ENCODE data around the gene HSPA9. TPM values are rescaled to one million over a fixed set of nuclear protein-coding genes. Genes with fewer than 3 reads are reported as not detected.

HSPA9 gene
- total RNA-seq, result 100 to 1,000 TPM; 520 to 523 TPM

DNA sequence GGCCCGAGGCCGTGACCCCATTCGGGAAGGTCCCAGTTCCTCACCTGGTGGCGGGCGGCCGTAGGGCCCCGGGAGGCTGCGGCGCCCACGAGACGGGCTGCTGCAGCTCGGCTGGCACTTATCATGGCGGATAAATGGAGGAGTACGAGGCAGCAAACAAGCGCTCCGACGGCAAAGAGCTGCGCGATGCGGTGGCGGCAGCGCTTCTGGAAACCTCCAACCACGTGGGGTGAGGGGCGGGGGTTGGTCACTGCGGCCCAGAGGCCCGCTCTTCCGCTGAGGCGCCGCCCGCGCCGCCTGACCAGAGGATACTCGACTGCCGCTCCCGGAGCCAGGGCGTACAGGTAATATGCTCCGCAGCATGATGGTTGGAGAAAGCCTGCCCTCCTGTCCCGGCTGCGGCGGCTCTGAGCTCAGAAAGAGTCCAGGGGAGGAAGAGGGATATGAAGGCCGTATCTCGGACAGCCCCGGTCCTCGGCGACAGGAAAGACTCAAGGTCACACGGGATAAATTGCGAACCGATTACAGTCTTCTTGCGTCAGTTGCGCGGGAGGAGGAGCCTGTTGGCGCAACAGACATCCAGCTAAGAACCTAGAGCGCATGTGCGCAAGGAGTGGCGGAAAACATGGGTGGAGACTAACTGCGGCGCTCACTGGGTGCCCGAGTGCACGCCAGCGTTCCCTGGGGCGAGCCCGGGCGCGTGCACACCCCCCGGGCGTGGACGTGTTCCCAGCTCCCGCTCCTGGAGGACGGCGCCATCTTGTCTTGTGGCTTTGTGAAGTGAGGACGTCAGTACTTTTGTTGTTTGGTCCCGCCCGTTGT, at the start of gene HSPA9:
HSPA9 (minus strand) TSS at position 208 of the 822 bp plus-strand sequence; CDS start at position 125, 83 bp downstream.
- ChIA-PET CTCF (interaction anchor here (0.8 to 1.8 kb wide), 5 partner anchors 9 to 110 kb away, joined by 3 to 6 read pairs (median 4); partner anchors contain the start of genes EGR1 and ETF1), POLR2A (interaction anchor here (0.5 to 2.9 kb wide), 7 partner anchors 9 to 1002 kb away, joined by 3 to 27 read pairs (median 5); partner anchors contain the start of genes ETF1 and SIL1)

DNA sequence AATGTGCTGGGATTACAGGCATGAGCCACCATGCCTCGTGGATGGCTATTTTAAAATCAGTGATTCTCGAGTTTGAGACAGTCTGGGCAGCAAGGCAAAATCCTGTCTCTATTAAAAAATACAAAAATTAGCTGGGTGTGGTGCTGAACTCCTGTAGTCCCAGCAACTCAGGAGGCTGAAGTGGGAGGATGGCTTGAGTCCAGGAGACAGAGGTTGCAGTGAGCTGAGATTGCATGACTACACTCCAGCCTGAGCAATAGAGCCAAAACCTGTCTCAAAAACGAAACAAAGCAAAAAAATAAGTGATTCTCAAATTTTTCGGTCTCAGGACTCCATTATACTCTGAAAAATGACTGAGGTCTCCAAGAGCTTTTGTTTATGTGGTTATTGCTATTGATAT, 47.9 kb upstream of the HSPA9 start:
- ChIA-PET CTCF (no interaction called here), POLR2A (interaction anchor here (0.6 kb wide), 1 partner anchor 70 kb away, joined by 7 read pairs; no protein-coding TSS in a partner anchor)

- ChIA-PET POLR2A (no interaction called here), CTCF (no interaction called here)
Measured at GRCh38 chr5:138622051-138622450, 46.9 kb upstream of the HSPA9 start.

GRCh38 chr5:138620663-138621224, 45.5 kb upstream of the HSPA9 start:
- CTCF ChIA-PET, result no interaction called here

DNA sequence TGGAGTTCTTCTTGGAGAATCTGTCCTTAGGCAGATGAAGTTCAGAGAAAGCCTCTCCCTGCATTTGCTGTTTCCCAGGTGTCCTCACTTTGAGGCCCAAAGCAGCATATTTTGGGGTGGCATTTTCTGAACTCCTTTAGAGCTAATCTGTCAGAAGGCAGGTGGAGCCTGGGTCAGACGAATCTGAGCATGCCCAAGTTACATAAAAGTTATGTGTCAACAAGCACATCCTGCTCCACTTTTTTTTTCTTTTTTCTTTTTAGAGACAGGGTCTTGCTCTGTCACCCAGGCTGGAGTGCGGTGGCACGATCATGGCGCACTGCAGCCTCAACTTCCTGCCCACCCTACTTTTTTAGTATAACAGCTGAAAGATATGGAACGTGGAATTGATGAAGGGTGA, 41.3 kb upstream of the HSPA9 start:
- ChIA-PET POLR2A (no interaction called here), CTCF (no interaction called here)

More at GRCh38 chr5:138620663-138621224, 45.5 kb upstream of the HSPA9 start:
- POLR2A ChIA-PET, result no interaction called here

DNA sequence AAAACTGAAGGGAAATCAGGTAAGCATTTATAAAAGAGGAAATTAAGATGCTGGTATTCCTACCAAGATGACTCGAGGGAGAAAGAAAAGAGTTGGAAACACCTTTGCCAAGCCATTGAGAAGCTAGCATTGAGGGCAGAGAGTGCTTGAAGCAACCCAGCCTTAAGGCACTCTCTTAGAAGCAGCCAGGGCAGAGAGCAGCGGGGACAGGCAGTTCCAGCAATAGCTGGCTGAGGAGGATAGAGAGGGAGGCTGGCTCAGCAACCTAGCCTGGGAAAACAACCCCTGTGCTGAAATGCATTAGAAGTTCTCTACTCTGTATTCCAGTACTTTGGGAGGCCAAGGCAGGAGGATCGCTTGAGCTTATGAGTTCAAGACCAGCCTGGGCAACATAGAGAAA, 40.3 kb upstream of the HSPA9 start:
- ChIA-PET CTCF (interaction anchor here (0.8 to 1.1 kb wide), 2 partner anchors 14 kb away, joined by 3 read pairs; no protein-coding TSS in a partner anchor), POLR2A (no interaction called here)

DNA sequence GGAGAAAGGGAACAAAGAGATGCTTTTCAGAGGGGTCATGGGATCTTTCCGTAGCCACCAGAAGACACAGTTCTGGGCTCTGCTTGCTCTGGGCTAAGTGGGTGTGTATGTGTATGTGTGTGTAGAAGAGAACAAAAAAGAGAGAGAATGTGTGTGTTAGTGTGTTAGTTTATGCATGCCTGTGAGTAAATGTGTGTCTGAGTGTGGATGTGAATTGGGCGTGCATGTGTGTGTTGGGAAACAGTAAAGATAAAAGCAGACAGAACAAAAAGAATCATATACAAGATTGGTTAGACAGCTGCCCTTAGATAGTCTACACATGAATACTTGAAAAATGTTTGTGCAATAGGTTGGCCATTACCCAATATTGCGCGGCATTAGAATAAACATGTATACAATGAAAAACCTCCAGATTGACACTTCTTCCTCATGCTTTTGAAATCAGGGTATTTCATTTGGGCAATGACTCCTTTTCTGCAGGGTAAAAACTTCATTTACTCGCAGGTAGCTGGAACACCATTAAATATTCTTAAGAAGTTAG, 36.5 kb upstream of the HSPA9 start:
- POLR2A ChIA-PET, result no interaction called here
- CTCF ChIA-PET, result no interaction called here

DNA sequence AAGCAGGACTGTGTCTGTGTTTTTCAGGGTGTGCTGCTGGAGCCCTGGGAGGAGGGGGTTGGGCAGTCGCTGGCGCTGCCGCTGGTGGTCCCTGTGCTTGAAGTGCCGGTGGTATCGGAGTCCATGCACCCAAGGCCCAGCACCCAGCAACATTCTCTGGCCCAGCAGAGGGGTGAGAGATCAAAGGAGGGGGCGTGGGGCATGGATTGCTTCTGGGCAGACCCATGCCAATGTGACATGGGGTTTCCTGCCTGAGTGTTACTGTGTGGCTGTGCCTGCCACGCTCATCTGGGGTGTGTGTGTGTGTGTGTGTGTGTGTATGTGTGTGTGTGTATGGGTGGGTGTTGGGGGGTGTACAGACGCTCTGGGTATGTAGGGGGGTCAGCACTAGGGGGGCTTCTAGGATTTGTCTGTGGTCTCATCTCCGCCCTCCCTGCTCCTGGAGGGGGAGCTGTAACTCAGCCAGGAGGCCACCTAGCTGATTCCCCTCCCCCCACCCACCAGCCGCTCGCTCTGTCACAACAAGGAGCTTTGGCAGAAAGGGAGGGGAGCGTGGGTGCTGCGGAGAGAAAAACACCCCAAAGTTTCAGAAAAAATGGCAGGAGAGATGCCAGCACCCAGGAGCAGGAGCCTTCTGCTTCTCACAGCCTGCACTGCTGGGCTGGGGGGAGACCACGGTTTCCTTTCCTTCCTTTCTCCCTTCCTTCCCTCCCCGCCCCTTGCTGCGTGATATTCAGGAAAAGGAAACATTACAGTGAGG, 35.9 kb upstream of the HSPA9 start:
- CTCF ChIA-PET, result no interaction called here

GRCh38 chr5:138610415-138610917, 35.3 kb upstream of the HSPA9 start:
- CTCF ChIA-PET, result no interaction called here

More for the DNA sequence above, 35.9 kb upstream of the HSPA9 start:
- POLR2A ChIA-PET, result no interaction called here

GRCh38 chr5:138606378-138607064, 31.3 kb upstream of the HSPA9 start:
- CTCF ChIA-PET, result interaction anchor here (1.5 kb wide), 1 partner anchor 27 kb away, joined by 3 read pairs; no protein-coding TSS in a partner anchor
- POLR2A ChIA-PET, result no interaction called here

More at GRCh38 chr5:138610415-138610917, 35.3 kb upstream of the HSPA9 start:
- POLR2A ChIA-PET, result no interaction called here

DNA sequence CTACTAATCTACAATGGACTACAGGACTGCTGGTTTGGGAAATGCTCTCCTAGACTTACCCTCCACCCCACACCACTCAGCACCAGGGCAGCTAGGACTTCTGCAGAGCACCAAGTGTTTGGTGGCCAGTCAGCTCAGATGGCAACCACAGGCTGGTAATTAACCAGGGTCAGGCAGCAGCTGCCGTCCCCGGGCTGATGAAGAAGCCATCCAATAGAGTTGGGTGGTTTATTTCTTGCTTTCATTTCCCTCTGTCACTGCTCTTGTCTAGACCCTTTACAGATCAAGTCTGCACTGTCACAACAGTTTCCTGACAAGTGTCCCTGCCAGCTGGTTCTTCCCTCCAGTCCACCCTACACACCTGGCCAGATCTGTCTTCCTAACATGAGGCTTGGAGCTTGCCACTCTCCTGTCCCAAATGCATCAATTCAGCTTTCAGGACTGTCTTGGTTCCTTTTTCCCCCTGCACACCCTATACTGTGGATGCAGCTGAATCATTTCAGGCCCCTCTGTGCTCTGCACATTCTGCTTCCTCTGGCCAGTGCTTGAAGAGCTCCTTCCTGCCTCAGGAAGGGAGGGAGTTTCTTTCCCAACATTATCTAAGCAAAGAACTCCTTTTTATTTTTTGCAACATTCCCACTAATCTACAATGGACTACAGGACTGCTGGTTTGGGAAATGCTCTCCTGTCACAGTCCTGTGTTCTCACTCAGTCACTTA, 30.2 kb upstream of the HSPA9 start:
- ChIA-PET POLR2A (interaction anchor here (0.6 kb wide), 1 partner anchor 1105 kb away, joined by 4 read pairs; no protein-coding TSS in a partner anchor), CTCF (interaction anchor here (0.6 to 1.5 kb wide), 3 partner anchors 26 to 155 kb away, joined by 3 to 5 read pairs (median 3); no protein-coding TSS in a partner anchor)

DNA sequence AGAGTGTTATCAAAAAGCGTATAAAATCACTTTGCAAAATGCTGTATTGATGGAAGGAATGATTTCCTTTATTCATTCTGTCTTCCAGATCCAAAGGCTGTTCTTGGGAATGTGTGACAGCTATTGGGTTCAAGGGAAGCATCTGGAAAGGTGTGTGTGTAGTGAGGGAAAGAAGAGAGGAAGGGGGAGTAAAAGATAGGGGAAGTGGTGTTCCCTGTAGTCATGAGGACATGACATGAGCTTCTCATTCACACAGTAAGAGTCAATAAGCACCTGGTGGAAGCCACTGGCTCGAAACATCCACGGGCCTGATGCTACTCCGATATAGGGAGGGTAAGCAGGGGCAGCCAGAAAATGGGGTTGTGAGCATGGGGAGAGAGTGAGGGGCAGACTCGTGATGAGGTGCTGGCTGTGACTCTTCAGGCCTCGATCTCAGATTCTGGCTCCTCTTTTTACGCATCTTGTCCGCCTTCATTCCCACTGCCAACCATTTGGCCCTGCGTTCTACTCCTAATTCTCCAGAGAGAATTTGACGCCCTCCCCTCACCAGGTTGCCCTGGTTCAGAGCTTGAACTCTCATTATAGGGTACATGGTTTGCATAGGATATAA, 29.1 kb upstream of the HSPA9 start:
- ChIA-PET POLR2A (no interaction called here), CTCF (interaction anchor here (0.6 kb wide), 1 partner anchor 46 kb away, joined by 3 read pairs; no protein-coding TSS in a partner anchor)

- POLR2A ChIA-PET, result no interaction called here
- CTCF ChIA-PET, result no interaction called here
Measured at GRCh38 chr5:138603249-138603920, 28.2 kb upstream of the HSPA9 start.

DNA sequence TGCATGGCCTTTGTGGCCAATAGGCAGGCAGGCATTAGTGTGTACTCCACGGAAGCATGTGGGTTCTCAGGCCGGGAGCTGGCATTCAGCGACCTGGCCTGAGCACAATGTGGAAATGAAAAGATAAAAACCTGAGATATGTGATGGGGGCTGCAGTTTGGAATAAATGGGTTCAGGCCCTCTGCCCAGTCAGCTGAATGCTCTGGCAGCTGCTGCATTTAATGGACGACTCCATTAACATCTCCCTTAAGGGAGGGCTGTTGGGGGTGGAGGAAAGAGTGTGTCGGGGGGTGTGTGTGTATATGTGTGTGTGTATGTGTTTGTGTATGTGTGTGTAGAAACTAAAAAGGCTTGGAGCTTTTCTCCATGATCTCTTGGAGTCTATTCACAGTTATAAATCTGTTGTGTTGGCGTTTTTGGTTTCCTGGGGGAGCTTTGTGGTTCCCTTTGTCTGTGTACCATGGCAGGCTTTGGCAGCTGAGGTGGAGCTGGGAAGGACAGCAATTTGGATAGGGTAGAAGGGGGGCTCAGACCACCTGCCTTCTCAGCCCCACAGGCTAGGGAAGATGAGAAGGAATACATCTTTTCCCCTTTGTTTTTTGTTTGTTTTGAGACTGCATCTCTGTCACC, 27.3 kb upstream of the HSPA9 start:
- ChIA-PET CTCF (interaction anchor here (0.9 kb wide), 2 partner anchors 27 to 31 kb away, joined by 3 read pairs; partner anchors contain the start of gene HSPA9), POLR2A (no interaction called here)

- POLR2A ChIA-PET, result interaction anchor here (0.6 kb wide), 1 partner anchor 196 kb away, joined by 3 read pairs; no protein-coding TSS in a partner anchor
- CTCF ChIA-PET, result interaction anchor here (0.9 to 1.1 kb wide), 3 partner anchors 14 to 30 kb away, joined by 3 read pairs; no protein-coding TSS in a partner anchor
Measured at GRCh38 chr5:138601444-138601843, 26.2 kb upstream of the HSPA9 start.

DNA sequence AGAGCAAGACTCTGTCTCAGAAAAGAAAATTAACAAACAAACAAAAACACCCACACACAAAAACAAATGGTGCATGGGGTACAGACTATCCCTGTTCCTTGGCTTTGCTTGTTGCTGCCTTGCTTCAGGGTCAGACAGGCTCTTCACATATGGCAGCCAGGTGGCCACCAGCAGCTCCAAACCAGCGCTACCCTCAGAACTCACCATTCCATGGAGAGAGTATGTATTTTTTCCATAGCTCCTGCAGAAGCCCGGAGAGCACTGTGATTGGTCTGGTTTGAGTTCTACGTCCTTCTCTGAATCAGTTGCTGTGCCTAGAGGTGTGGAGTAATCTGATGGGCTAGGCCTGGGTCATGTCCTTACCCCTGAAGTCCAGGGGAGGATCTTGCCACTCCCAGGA, 25.2 kb upstream of the HSPA9 start:
- ChIA-PET POLR2A (no interaction called here), CTCF (no interaction called here)
